Measurements from ENCODE around the gene PLSCR1.

The PLSCR1 gene

DNA sequence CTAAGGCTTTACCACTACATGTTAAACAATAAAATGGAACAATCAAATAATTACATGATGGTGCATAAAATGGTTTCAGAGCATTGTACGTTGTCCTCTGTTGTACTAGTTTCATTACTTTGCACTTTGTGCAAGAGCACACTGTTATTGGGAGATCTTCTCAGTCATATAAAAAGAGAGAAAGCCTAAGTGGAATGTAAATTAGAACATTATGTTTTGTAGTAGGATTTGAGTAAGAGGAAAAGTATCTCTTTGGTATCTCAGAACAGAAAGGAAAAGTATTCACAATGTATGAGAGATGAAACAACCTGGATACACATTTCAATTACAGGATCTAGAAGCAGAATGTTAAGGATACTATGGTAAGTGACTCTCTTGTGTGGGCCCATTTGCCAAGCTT, 48.2 kb downstream of the PLSCR1 start:
- no peaks in the 10 kb centered on the region for H3K36me3 ChIP-seq (ENCODE audit: insufficient read depth, low read length)
- no peak overlapping the region for H3K27ac ChIP-seq (ENCODE audit: low read depth, low read length, poor library complexity, severe bottlenecking)
- H3K4me1 ChIP-seq (ENCODE audit: insufficient read depth, low read length, severe bottlenecking), result no peaks in the 10 kb centered on the region
- no peaks in the 10 kb centered on the region for H3F3A ChIP-seq (ENCODE audit: insufficient read depth, low read length)
- H2AFZ ChIP-seq (ENCODE audit: low read length), result no peak overlapping the region
- TF ChIP-seq EZH2 (IDR thresholded peaks at IDR 0.05; ENCODE audit: borderline replicate concordance, low read length), result no peak
- TF ChIP-seq, protein P1, sequence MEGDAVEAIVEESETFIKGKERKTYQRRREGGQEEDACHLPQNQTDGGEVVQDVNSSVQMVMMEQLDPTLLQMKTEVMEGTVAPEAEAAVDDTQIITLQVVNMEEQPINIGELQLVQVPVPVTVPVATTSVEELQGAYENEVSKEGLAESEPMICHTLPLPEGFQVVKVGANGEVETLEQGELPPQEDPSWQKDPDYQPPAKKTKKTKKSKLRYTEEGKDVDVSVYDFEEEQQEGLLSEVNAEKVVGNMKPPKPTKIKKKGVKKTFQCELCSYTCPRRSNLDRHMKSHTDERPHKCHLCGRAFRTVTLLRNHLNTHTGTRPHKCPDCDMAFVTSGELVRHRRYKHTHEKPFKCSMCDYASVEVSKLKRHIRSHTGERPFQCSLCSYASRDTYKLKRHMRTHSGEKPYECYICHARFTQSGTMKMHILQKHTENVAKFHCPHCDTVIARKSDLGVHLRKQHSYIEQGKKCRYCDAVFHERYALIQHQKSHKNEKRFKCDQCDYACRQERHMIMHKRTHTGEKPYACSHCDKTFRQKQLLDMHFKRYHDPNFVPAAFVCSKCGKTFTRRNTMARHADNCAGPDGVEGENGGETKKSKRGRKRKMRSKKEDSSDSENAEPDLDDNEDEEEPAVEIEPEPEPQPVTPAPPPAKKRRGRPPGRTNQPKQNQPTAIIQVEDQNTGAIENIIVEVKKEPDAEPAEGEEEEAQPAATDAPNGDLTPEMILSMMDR (IDR thresholded peaks at IDR 0.05; ENCODE audit: low read length), result no peak
- H3K9me2 ChIP-seq (ENCODE audit: low read depth, low read length), result no peaks in the 10 kb centered on the region
- H3K4me3 ChIP-seq (ENCODE audit: low read depth, low read length, poor library complexity, severe bottlenecking), result no peak overlapping the region
- no peak overlapping the region for H3K4me2 ChIP-seq (ENCODE audit: low read length)
- H3K9me3 ChIP-seq (ENCODE audit: low read length), result no peaks in the 10 kb centered on the region
- no peaks in the 10 kb centered on the region for H3K27me3 ChIP-seq (ENCODE audit: insufficient read depth, low read length)
- H3K9ac ChIP-seq (ENCODE audit: low read length), result no peak overlapping the region
- H3K79me2 ChIP-seq (ENCODE audit: insufficient read depth, low read length), result no peaks in the 10 kb centered on the region
- no peaks in the 10 kb centered on the region for H4K20me1 ChIP-seq (ENCODE audit: insufficient read depth, low read length)

DNA sequence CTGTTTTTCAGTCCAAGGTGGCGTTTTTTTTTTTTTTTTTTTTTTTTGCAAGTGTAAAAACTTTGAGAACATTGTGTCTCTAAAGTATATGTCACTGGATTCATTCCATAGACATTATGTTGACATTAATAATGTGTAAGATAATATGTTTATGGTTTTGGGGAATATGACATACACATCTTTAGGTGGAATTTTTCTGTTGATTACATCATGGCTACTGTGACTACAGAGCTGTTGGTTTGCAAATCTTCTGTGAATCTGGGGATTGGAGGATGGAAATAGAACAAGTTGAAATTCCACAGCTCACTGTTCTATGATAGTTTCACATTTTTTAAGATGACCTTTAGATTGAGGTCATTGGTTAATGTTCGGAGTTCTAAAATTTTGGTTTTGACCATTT, 50.6 kb downstream of the PLSCR1 start:
- H3K27me3 ChIP-seq (ENCODE audit: insufficient read depth, low read length), result no peaks in the 10 kb centered on the region
- H3K9ac ChIP-seq (ENCODE audit: low read length), result no peak overlapping the region
- TF ChIP-seq, protein P1 (IDR thresholded peaks at IDR 0.05; ENCODE audit: low read length), result no peak
- TF ChIP-seq EZH2 (IDR thresholded peaks at IDR 0.05; ENCODE audit: borderline replicate concordance, low read length), result no peak
- no peaks in the 10 kb centered on the region for H4K20me1 ChIP-seq (ENCODE audit: insufficient read depth, low read length)
- no peaks in the 10 kb centered on the region for H3K9me3 ChIP-seq (ENCODE audit: low read length)
- H3F3A ChIP-seq (ENCODE audit: insufficient read depth, low read length), result no peaks in the 10 kb centered on the region
- H3K9me2 ChIP-seq (ENCODE audit: low read depth, low read length), result no peaks in the 10 kb centered on the region
- no peaks in the 10 kb centered on the region for H3K36me3 ChIP-seq (ENCODE audit: insufficient read depth, low read length)
- no peak overlapping the region for H3K27ac ChIP-seq (ENCODE audit: low read depth, low read length, poor library complexity, severe bottlenecking)
- H3K4me1 ChIP-seq (ENCODE audit: insufficient read depth, low read length, severe bottlenecking), result no peaks in the 10 kb centered on the region
- H2AFZ ChIP-seq (ENCODE audit: low read length), result no peak overlapping the region
- H3K4me2 ChIP-seq (ENCODE audit: low read length), result no peak overlapping the region
- H3K79me2 ChIP-seq (ENCODE audit: insufficient read depth, low read length), result no peaks in the 10 kb centered on the region
- H3K4me3 ChIP-seq (ENCODE audit: low read depth, low read length, poor library complexity, severe bottlenecking), result no peak overlapping the region

DNA sequence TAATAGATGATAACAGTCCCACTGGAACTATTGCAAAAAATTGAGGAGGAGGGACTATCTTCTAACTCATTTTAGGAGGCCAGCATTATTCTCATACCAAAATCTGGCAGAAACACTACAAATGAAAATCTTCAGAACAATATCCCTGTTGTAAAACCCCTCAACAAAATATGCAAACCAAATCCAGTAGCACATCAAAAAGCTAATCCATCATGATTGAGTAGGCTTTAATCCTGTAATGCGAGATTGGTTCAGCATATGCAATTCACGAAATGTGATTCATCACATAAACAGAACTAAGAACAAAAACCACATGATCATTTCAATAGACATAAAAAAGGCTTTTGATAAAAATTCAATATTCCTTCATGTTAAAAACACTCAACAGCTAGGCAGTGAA, 51.2 kb downstream of the PLSCR1 start:
- Histone ChIP-seq H3K36me3 (ENCODE audit: insufficient read depth, low read length) (no peaks in the 10 kb centered on the region), H3K79me2 (ENCODE audit: insufficient read depth, low read length) (no peaks in the 10 kb centered on the region), H3K9me2 (ENCODE audit: low read depth, low read length) (no peaks in the 10 kb centered on the region), H2AFZ (ENCODE audit: low read length) (no peak overlapping the region), H3K27ac (ENCODE audit: low read depth, low read length, poor library complexity, severe bottlenecking) (no peak overlapping the region), H3K4me1 (ENCODE audit: insufficient read depth, low read length, severe bottlenecking) (no peaks in the 10 kb centered on the region), H3K4me2 (ENCODE audit: low read length) (no peak overlapping the region), H4K20me1 (ENCODE audit: insufficient read depth, low read length) (no peaks in the 10 kb centered on the region), H3K9me3 (ENCODE audit: low read length) (no peaks in the 10 kb centered on the region), H3K27me3 (ENCODE audit: insufficient read depth, low read length) (no peaks in the 10 kb centered on the region), H3F3A (ENCODE audit: insufficient read depth, low read length) (no peaks in the 10 kb centered on the region), H3K9ac (ENCODE audit: low read length) (no peak overlapping the region), H3K4me3 (ENCODE audit: low read depth, low read length, poor library complexity, severe bottlenecking) (no peak overlapping the region)
- no peak for TF ChIP-seq EZH2 (IDR thresholded peaks at IDR 0.05; ENCODE audit: borderline replicate concordance, low read length)
- TF ChIP-seq, protein P1 (IDR thresholded peaks at IDR 0.05; ENCODE audit: low read length), result no peak
